ENCODE data around the gene AVPR2.

DNA sequence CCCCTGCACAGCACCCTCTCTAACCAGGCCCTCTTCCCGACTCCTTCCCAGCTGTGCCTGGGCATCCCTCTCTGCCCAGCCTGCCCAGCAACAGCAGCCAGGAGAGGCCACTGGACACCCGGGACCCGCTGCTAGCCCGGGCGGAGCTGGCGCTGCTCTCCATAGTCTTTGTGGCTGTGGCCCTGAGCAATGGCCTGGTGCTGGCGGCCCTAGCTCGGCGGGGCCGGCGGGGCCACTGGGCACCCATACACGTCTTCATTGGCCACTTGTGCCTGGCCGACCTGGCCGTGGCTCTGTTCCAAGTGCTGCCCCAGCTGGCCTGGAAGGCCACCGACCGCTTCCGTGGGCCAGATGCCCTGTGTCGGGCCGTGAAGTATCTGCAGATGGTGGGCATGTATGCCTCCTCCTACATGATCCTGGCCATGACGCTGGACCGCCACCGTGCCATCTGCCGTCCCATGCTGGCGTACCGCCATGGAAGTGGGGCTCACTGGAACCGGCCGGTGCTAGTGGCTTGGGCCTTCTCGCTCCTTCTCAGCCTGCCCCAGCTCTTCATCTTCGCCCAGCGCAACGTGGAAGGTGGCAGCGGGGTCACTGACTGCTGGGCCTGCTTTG is 1.1 kb downstream of the AVPR2 start:
- TF ChIP-seq, protein P1, sequence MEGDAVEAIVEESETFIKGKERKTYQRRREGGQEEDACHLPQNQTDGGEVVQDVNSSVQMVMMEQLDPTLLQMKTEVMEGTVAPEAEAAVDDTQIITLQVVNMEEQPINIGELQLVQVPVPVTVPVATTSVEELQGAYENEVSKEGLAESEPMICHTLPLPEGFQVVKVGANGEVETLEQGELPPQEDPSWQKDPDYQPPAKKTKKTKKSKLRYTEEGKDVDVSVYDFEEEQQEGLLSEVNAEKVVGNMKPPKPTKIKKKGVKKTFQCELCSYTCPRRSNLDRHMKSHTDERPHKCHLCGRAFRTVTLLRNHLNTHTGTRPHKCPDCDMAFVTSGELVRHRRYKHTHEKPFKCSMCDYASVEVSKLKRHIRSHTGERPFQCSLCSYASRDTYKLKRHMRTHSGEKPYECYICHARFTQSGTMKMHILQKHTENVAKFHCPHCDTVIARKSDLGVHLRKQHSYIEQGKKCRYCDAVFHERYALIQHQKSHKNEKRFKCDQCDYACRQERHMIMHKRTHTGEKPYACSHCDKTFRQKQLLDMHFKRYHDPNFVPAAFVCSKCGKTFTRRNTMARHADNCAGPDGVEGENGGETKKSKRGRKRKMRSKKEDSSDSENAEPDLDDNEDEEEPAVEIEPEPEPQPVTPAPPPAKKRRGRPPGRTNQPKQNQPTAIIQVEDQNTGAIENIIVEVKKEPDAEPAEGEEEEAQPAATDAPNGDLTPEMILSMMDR (IDR thresholded peaks at IDR 0.05; ENCODE audit: low read depth, low read length) = no peak
- no peak for TF ChIP-seq EZH2phosphoT487 (IDR thresholded peaks at IDR 0.05; ENCODE audit: low read depth)
